ENCODE results near the gene C1orf185. TPM values are rescaled to one million over a fixed set of nuclear protein-coding genes. Genes with fewer than 3 reads are reported as not detected.

C1orf185 gene
- total and polyA plus RNA-seq, 9 of the 15 experiments (the other 6 are each of a cell fraction or from before 2014, with no cell fraction given), result not detected

DNA sequence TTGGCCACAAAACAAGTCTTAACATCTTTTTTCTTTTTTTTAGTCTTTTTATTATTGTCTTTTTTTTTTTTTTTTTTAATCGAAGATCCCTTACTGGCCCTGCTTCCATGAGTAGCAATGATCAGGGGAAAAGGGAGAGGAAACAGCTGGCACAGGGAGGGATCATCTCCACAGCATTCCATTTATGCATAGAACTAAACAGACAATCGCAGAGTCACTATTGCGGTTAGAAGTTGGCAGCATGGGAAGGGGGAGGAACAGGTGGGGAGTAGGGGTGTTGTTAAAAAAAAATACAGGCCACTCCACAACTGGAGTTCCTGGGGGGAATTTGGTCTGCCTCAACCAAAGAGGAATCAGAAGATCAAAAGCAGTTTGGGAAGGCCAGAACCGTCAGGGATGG, 55.4 kb downstream of the C1orf185 start:
- ATAC-seq (0 out of 3 replicates have a peak, but pooled peaks have one; percentile 37), DNase-seq (ENCODE audit: extremely low read depth in 1 of 4, low spot score in 3 of 4) (no peak), FAIRE-seq (no peak)
- peak; percentile 46; the same call in 1 of the 2 replicates for TF ChIP-seq VEZF1 (CRISPR knock-in tag; IDR thresholded peaks at IDR 0.05)
- no peak for TF ChIP-seq MAFG (tag; conservative IDR thresholded peaks at IDR 0.05)
- TF ChIP-seq SMARCB1 (IDR thresholded peaks at IDR 0.05; ENCODE audit: insufficient read length, low read depth), result no peak
- no peak overlapping the region for H3K4me3 ChIP-seq
- 7% methylated on average over 4 of the region's 4 CpGs for WGBS (ENCODE audit: insufficient coverage, low coverage, missing lambda C conversion rate)
- intact Hi-C loops (cut with micrococcal nuclease), result no loop called here
- no peak overlapping the region for H3K9ac ChIP-seq (ENCODE audit: insufficient read depth in 1 of 2, low read depth in 2 of 2, low read length in 2 of 2)
- H3K36me3 ChIP-seq (ENCODE audit: control insufficient read depth, insufficient read depth, low read length), result no peaks in the 10 kb centered on the region
- H4K20me1 ChIP-seq (replicated peaks; ENCODE audit: control insufficient read depth, insufficient read depth, low read length), result no peaks in the 10 kb centered on the region
- in situ Hi-C loops (cut with MboI), result no loop called here
- no peak overlapping the region for H3K27ac ChIP-seq (ENCODE audit: extremely low read depth, low read depth, low read length)
- ChIA-PET CTCF (ENCODE audit: low intra/inter-chr PET ratio) (no interaction called here), POLR2A (no interaction called here)
- no peak overlapping the region for H2AFZ ChIP-seq (ENCODE audit: low read depth, low read length)
- no peaks in the 10 kb centered on the region for H3K9me1 ChIP-seq (ENCODE audit: control insufficient read depth, insufficient read depth, low read length)
- 0 out of 5 replicates have a peak, but pooled peaks cover 0 to 4% of the 10 kb centered on the region in 2 experiments for H3K4me1 ChIP-seq (replicated peaks in 1 of 2; ENCODE audit: control insufficient read depth in 2 of 2, insufficient read depth in 2 of 2, low read length in 2 of 2)
- H3K27me3 ChIP-seq (ENCODE audit: control insufficient read depth in 2 of 2, insufficient read depth in 2 of 2, low read length in 2 of 2), result peaks cover 0 to 8% of the 10 kb centered on the region in 2 experiments; a peak in 2 of 5 replicates
- no peaks in the 10 kb centered on the region for H3K79me2 ChIP-seq (ENCODE audit: control insufficient read depth, insufficient read depth, low read length)
- no peak overlapping the region for H3K4me2 ChIP-seq (ENCODE audit: insufficient read depth, low read length)
- no TSS peak for BruUV-seq (replicated peaks)
- H3K9me3 ChIP-seq (replicated peaks; ENCODE audit: control insufficient read depth, insufficient read depth, low read depth, low read length), result no peaks in the 10 kb centered on the region

- H3K36me3 ChIP-seq (ENCODE audit: control insufficient read depth, insufficient read depth, low read length), result no peaks in the 10 kb centered on the region
- DNase-seq (ENCODE audit: extremely low read depth in 1 of 4, low spot score in 3 of 4) (no peak), ATAC-seq (peak; percentile 51; the same call in 2 of the 3 replicates), FAIRE-seq (no peak)
- H2AFZ ChIP-seq (ENCODE audit: low read depth, low read length), result peak overlapping the region; percentile 70
- H3K4me1 ChIP-seq (replicated peaks in 1 of 2; ENCODE audit: control insufficient read depth in 2 of 2, insufficient read depth in 2 of 2, low read length in 2 of 2), result 0 out of 5 replicates have a peak, but pooled peaks cover 0 to 4% of the 10 kb centered on the region in 2 experiments
- H3K9me1 ChIP-seq (ENCODE audit: control insufficient read depth, insufficient read depth, low read length), result no peaks in the 10 kb centered on the region
- peaks cover 0 to 8% of the 10 kb centered on the region in 2 experiments; a peak in 2 of 5 replicates for H3K27me3 ChIP-seq (ENCODE audit: control insufficient read depth in 2 of 2, insufficient read depth in 2 of 2, low read length in 2 of 2)
- BruUV-seq (replicated peaks), result no TSS peak
- no peak overlapping the region for H3K27ac ChIP-seq (ENCODE audit: extremely low read depth, low read depth, low read length)
- ChIA-PET POLR2A (interaction anchor here (0.6 kb wide), 1 partner anchor 279 kb away, joined by 3 read pairs; no protein-coding TSS in a partner anchor), CTCF (ENCODE audit: low intra/inter-chr PET ratio) (interaction anchor here (0.7 kb wide), 1 partner anchor 15 kb away, joined by 3 read pairs; no protein-coding TSS in a partner anchor)
- 27% methylated on average over 4 of the region's 4 CpGs for WGBS (ENCODE audit: insufficient coverage, low coverage, missing lambda C conversion rate)
- H4K20me1 ChIP-seq (replicated peaks; ENCODE audit: control insufficient read depth, insufficient read depth, low read length), result no peaks in the 10 kb centered on the region
- no peak overlapping the region for H3K9ac ChIP-seq (ENCODE audit: insufficient read depth in 1 of 2, low read depth in 2 of 2, low read length in 2 of 2)
- H3K9me3 ChIP-seq (replicated peaks; ENCODE audit: control insufficient read depth, insufficient read depth, low read depth, low read length), result no peaks in the 10 kb centered on the region
- in situ Hi-C loops (cut with MboI), result no loop called here
- H3K79me2 ChIP-seq (ENCODE audit: control insufficient read depth, insufficient read depth, low read length), result no peaks in the 10 kb centered on the region
- H3K4me3 ChIP-seq, result no peak overlapping the region
- H3K4me2 ChIP-seq (ENCODE audit: insufficient read depth, low read length), result no peak overlapping the region
- intact Hi-C loops (cut with micrococcal nuclease), result no loop called here
- TF ChIP-seq NR2C1 (IDR thresholded peaks at IDR 0.05) (no peak), NR2C1 (tag; IDR thresholded peaks at IDR 0.05) (no peak), FOXK2 (conservative IDR thresholded peaks at IDR 0.05 in 1 of 2, IDR thresholded peaks at IDR 0.05 in 1 of 2; ENCODE audit: low read depth in 2 of 2) (0 out of 4 replicates have a peak, but pooled peaks have one; percentile 18 to 33), ZBTB17 (CRISPR knock-in tag; IDR thresholded peaks at IDR 0.05) (no peak), CREM (IDR thresholded peaks at IDR 0.05; ENCODE audit: low read depth) (peak; percentile 67), CHD2 (IDR thresholded peaks at IDR 0.05; ENCODE audit: low read depth, low read length) (no peak), YY1 (IDR thresholded peaks at IDR 0.05; ENCODE audit: borderline replicate concordance in 1 of 3, control insufficient read depth in 1 of 3, extremely low read depth in 1 of 3, insufficient read depth in 3 of 3, insufficient read length in 1 of 3, insufficient replicate concordance in 2 of 3, low read depth in 1 of 3, low read length in 2 of 3) (peak in 1 of 3 experiments; percentile 51), TSC22D4 (tag; IDR thresholded peaks at IDR 0.05) (no peak)
Observed at GRCh38 chr1:51158263-51158662, 56.2 kb downstream of the C1orf185 start.

Measured in K562 (cell line).